ENCODE data around the gene DPP3. TPM values are rescaled to one million over a fixed set of nuclear protein-coding genes. Genes with fewer than 3 reads are reported as not detected.

Gene DPP3, protein sequence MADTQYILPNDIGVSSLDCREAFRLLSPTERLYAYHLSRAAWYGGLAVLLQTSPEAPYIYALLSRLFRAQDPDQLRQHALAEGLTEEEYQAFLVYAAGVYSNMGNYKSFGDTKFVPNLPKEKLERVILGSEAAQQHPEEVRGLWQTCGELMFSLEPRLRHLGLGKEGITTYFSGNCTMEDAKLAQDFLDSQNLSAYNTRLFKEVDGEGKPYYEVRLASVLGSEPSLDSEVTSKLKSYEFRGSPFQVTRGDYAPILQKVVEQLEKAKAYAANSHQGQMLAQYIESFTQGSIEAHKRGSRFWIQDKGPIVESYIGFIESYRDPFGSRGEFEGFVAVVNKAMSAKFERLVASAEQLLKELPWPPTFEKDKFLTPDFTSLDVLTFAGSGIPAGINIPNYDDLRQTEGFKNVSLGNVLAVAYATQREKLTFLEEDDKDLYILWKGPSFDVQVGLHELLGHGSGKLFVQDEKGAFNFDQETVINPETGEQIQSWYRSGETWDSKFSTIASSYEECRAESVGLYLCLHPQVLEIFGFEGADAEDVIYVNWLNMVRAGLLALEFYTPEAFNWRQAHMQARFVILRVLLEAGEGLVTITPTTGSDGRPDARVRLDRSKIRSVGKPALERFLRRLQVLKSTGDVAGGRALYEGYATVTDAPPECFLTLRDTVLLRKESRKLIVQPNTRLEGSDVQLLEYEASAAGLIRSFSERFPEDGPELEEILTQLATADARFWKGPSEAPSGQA
- 54.9 to 77.2 TPM (median 56.6 TPM) in 5 replicates for total RNA-seq (2022; extraction: Qiagen RNA extraction; ENCODE audit: low read depth)

GRCh38 chr11:66480117-66480938, at the start of gene DPP3:
Gene DPP3 (plus strand): TSS chr11:66480434. CDS start chr11:66482201, 1,767 bp downstream.

GRCh38 chr11:66438504-66439466, 41.4 kb upstream of the DPP3 start, which contains the start of gene MRPL11:
Gene MRPL11 (minus strand): TSS chr11:66438848. CDS start chr11:66438754, 94 bp downstream.

DNA sequence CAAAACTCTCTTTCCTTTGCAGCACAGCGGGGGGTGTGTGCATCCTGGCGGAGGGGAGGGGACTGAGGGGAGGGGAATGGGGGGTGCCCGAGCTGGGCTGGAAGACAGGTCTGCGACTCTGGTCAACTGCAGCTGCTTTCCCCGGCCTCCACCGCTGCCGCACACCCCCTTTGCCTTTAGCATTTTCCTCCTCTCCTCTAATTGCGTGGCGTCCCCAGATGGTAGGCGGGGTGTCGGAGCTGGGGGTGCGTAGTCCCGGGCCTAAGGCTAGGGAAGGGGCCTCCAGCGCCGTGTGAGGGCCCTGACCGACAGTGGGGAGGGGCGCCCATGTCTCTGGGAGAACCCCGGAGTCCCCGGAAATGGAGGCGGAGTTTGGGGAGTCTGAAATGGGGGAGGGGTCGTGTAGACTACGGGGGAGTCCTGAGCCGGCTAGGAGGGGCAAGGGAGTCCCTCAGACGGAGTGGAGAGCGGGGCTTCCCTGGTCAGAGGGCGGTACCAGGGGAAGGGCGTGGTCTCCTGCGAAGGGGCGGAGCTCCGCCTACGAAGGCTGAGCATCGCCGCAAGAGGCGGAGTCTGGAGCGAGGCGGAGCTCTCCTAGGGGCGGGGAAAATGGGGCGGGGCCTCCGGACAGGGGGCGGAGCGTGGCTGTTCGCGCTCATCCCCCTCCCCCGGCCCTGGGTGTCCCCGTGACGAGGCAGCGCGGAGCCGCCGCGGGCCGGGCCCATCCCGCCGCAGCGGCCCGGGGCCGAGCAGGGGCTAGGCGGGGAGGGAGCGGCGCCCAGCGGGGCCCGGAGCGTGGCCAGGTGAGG, 13.8 kb upstream of the DPP3 start, which contains the start of gene PELI3:
Gene PELI3, plus strand, starts transcription at position 681 of the 809 bp plus-strand sequence. CDS start 1,224 bp downstream, outside the sequence.

GRCh38 chr11:66510271-66510989, 30.2 kb downstream of the DPP3 start, which contains the start of gene BBS1:
Gene BBS1 (plus strand): TSS chr11:66510635. CDS start chr11:66510660, 25 bp downstream.

DNA sequence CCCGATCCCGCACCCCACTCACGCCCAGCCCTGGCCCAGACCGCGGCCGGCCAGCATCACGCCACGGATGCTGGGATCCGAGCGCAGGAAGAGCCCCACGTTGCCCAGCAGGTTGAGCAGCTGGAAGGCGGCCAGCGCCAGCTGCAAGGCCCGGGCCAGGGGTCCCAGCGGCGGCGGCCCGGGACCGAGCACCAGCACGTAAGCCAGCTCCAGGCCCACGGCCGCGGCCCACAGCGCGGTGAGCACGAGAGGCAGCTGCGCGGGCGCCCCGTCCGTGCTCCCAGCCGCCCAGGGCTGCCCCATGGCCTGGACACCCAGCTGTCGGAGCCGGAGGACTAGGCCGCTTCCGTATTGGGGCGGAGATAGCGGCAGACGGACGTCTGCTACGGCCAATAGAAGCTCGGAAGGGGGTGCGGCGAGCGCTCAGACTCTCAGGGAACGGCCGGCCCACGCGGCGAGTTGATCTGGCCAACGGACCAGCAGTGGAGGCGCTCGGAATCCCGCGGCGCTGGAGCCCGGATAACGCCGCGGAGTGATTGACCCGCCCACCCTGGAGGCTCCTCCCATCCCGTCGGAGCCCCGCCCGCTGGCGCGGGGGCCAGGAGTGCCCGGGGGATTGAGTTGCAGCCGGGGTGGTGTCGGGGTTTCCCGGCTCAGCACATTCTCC, 65.6 kb downstream of the DPP3 start, which contains the start of gene ZDHHC24:
Gene ZDHHC24, minus strand, starts transcription at position 348 of the 667 bp plus-strand sequence. Its CDS starts 45 bp downstream, at position 303.

GRCh38 chr11:66546368-66546965, 66.2 kb downstream of the DPP3 start, which contains the start of gene ACTN3:
Gene ACTN3 (plus strand): TSS chr11:66546903. CDS start chr11:66546938, 35 bp downstream.

Other genes starting within 250 kb of the DPP3 start
- gene KLC2, start 222.7 kb upstream of the DPP3 start, total RNA-seq (2022; extraction: Qiagen RNA extraction; ENCODE audit: low read depth) = 34.8 to 48.3 TPM (median 43.1 TPM) in 5 replicates
- 132 to 155 TPM (median 139 TPM) in 5 replicates for gene RAB1B, start 211.8 kb upstream of the DPP3 start, total RNA-seq (2022; extraction: Qiagen RNA extraction; ENCODE audit: low read depth)
- 1.1 to 2.6 TPM (median 2.2 TPM) in 5 replicates for gene CNIH2, start 202.3 kb upstream of the DPP3 start, total RNA-seq (2022; extraction: Qiagen RNA extraction; ENCODE audit: low read depth)
- gene YIF1A, start 191.3 kb upstream of the DPP3 start, total RNA-seq (2022; extraction: Qiagen RNA extraction; ENCODE audit: low read depth) = 100 to 122 TPM (median 111 TPM) in 5 replicates
- gene TMEM151A, start 188.5 kb upstream of the DPP3 start, total RNA-seq (2022; extraction: Qiagen RNA extraction; ENCODE audit: low read depth) = 2.0 to 3.5 TPM (median 3.2 TPM) in 5 replicates
- not detected in 5 replicates for gene CD248, start 163.4 kb upstream of the DPP3 start, total RNA-seq (2022; extraction: Qiagen RNA extraction; ENCODE audit: low read depth)
- 33.9 to 45.2 TPM (median 38.2 TPM) in 5 replicates for gene RIN1, start 144.0 kb upstream of the DPP3 start, total RNA-seq (2022; extraction: Qiagen RNA extraction; ENCODE audit: low read depth)
- gene BRMS1, start 135.3 kb upstream of the DPP3 start, total RNA-seq (2022; extraction: Qiagen RNA extraction; ENCODE audit: low read depth) = 81.4 to 99.0 TPM (median 87.3 TPM) in 5 replicates
- gene B4GAT1, start 132.8 kb upstream of the DPP3 start, total RNA-seq (2022; extraction: Qiagen RNA extraction; ENCODE audit: low read depth) = 14.6 to 19.9 TPM (median 18.2 TPM) in 5 replicates
- 3.4 to 5.7 TPM (median 4.1 TPM) in 5 replicates for gene SLC29A2, start 108.7 kb upstream of the DPP3 start, total RNA-seq (2022; extraction: Qiagen RNA extraction; ENCODE audit: low read depth)
- not detected in 5 replicates for gene NPAS4, start 59.4 kb upstream of the DPP3 start, total RNA-seq (2022; extraction: Qiagen RNA extraction; ENCODE audit: low read depth)
- gene MRPL11, start 41.6 kb upstream of the DPP3 start, total RNA-seq (2022; extraction: Qiagen RNA extraction; ENCODE audit: low read depth) = 87.4 to 117 TPM (median 111 TPM) in 5 replicates
- 5.0 to 6.4 TPM (median 5.0 TPM) in 5 replicates for gene PELI3, start 13.5 kb upstream of the DPP3 start, total RNA-seq (2022; extraction: Qiagen RNA extraction; ENCODE audit: low read depth)
- 8.7 to 11.2 TPM (median 10.4 TPM) in 5 replicates for gene BBS1, start 30.2 kb downstream of the DPP3 start, total RNA-seq (2022; extraction: Qiagen RNA extraction; ENCODE audit: low read depth)
- gene ZDHHC24, start 65.6 kb downstream of the DPP3 start, total RNA-seq (2022; extraction: Qiagen RNA extraction; ENCODE audit: low read depth) = 7.8 to 13.8 TPM (median 12.9 TPM) in 5 replicates
- gene ACTN3, start 66.5 kb downstream of the DPP3 start, total RNA-seq (2022; extraction: Qiagen RNA extraction; ENCODE audit: low read depth) = 0.02 to 0.08 TPM (median 0.05 TPM) in 3 of 5 replicates, not detected in the others
- gene CTSF, start 88.2 kb downstream of the DPP3 start, total RNA-seq (2022; extraction: Qiagen RNA extraction; ENCODE audit: low read depth) = 32.4 to 36.0 TPM (median 34.3 TPM) in 5 replicates
- 0.53 to 0.74 TPM (median 0.64 TPM) in 5 replicates for gene CCDC87, start 112.6 kb downstream of the DPP3 start, total RNA-seq (2022; extraction: Qiagen RNA extraction; ENCODE audit: low read depth)
- gene CCS, start 112.8 kb downstream of the DPP3 start, total RNA-seq (2022; extraction: Qiagen RNA extraction; ENCODE audit: low read depth) = 25.0 to 29.3 TPM (median 25.7 TPM) in 5 replicates
- 66.4 to 87.4 TPM (median 70.9 TPM) in 5 replicates for gene RBM14, start 136.2 kb downstream of the DPP3 start, total RNA-seq (2022; extraction: Qiagen RNA extraction; ENCODE audit: low read depth)
- gene RBM4, start 158.3 kb downstream of the DPP3 start, total RNA-seq (2022; extraction: Qiagen RNA extraction; ENCODE audit: low read depth) = 133 to 153 TPM (median 138 TPM) in 5 replicates
- 17.6 to 24.0 TPM (median 22.7 TPM) in 5 replicates for gene RBM4B, start 197.5 kb downstream of the DPP3 start, total RNA-seq (2022; extraction: Qiagen RNA extraction; ENCODE audit: low read depth)
- 8.2 to 13.2 TPM (median 9.9 TPM) in 5 replicates for gene SPTBN2, start 248.8 kb downstream of the DPP3 start, total RNA-seq (2022; extraction: Qiagen RNA extraction; ENCODE audit: low read depth)